ENCODE measurements around the gene HECW1.

DNA sequence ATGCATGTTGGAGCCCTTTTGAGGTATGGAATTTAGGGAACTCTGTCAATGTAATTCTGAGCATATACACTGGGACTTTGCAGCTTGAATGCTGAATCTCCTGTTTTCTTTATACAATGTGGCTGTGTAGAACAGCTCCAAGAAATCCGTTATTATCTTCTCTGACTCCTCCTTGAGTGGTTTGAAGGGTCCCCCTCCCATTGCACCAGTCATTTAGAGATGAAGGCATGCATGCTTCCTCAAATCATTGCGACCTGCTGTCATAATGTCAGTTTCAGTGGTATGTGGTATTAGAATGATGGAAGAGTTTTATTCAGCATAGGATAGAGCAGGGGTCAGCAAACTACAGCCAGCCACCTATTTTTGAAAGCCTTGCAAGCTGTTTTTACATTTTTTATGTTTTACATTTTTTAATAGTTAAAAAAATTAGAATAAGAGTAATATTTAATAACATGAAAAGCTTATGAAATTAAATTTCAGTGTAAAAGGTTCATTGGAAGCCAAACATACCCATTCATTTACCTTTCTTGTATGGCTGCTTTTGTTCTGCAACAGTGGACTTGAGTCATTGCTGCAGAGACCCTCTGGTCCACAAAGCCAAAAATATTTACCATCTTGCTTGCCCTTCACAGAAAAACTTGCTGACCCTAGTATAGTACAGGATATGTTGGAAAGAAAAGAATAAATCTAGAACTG, 478.6 kb downstream of the HECW1 start:
- TF ChIP-seq EZH2phosphoT487 (IDR thresholded peaks at IDR 0.05; ENCODE audit: borderline replicate concordance) = no peak
- TF ChIP-seq, protein P1, sequence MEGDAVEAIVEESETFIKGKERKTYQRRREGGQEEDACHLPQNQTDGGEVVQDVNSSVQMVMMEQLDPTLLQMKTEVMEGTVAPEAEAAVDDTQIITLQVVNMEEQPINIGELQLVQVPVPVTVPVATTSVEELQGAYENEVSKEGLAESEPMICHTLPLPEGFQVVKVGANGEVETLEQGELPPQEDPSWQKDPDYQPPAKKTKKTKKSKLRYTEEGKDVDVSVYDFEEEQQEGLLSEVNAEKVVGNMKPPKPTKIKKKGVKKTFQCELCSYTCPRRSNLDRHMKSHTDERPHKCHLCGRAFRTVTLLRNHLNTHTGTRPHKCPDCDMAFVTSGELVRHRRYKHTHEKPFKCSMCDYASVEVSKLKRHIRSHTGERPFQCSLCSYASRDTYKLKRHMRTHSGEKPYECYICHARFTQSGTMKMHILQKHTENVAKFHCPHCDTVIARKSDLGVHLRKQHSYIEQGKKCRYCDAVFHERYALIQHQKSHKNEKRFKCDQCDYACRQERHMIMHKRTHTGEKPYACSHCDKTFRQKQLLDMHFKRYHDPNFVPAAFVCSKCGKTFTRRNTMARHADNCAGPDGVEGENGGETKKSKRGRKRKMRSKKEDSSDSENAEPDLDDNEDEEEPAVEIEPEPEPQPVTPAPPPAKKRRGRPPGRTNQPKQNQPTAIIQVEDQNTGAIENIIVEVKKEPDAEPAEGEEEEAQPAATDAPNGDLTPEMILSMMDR (conservative IDR thresholded peaks at IDR 0.05; ENCODE audit: low read length) = no peak
